ENCODE data around the gene RARRES2.
"Not testable (repeated sequence)": the region's sequence is repeated elsewhere in the genome, so short reads cannot be mapped to it uniquely, and the experiment has no call there.

Gene RARRES2

GRCh38 chr7:150341263-150342120 is at the start of gene RARRES2:
Gene RARRES2, minus strand, starts transcription at chr7:150341629. Its CDS starts 1,020 bp downstream, at chr7:150340609.
- no peak for DNase-seq

GRCh38 chr7:150390205-150390604 is 48.8 kb upstream of the RARRES2 start:
- no peak for DNase-seq

GRCh38 chr7:150389532-150389816 is 48.0 kb upstream of the RARRES2 start:
- no peak for DNase-seq

GRCh38 chr7:150388709-150389531 is 47.5 kb upstream of the RARRES2 start:
- peak in 1 of 2 experiments; percentile 26 for DNase-seq

- DNase-seq: no peak
Observed at GRCh38 chr7:150388306-150388705, 46.9 kb upstream of the RARRES2 start.

- not testable (repeated sequence) for DNase-seq
Observed at GRCh38 chr7:150385884-150386283, 44.5 kb upstream of the RARRES2 start.

- peak; percentile 22 to 40 for DNase-seq
Observed at GRCh38 chr7:150385302-150385723, 43.9 kb upstream of the RARRES2 start.

- DNase-seq: no peak
Observed at GRCh38 chr7:150384406-150385301, 43.2 kb upstream of the RARRES2 start.

GRCh38 chr7:150383710-150384397 is 42.4 kb upstream of the RARRES2 start:
- peak; percentile 61 to 74 for DNase-seq

GRCh38 chr7:150382844-150383225 is 41.4 kb upstream of the RARRES2 start:
- DNase-seq: peak in 1 of 2 experiments; percentile 32

- peak; percentile 17 to 51 for DNase-seq
Observed at GRCh38 chr7:150382123-150382843, 40.9 kb upstream of the RARRES2 start.

- DNase-seq: no peak
Observed at GRCh38 chr7:150381785-150382122, 40.3 kb upstream of the RARRES2 start.

GRCh38 chr7:150381096-150381495 is 39.7 kb upstream of the RARRES2 start:
- no peak for DNase-seq

GRCh38 chr7:150380463-150380862 is 39.0 kb upstream of the RARRES2 start:
- peak in 1 of 2 experiments; percentile 19 for DNase-seq

- peak in 1 of 2 experiments; percentile 33 for DNase-seq
Observed at GRCh38 chr7:150379441-150380379, 38.3 kb upstream of the RARRES2 start.

- peak; percentile 94 to 98 for DNase-seq
Observed at GRCh38 chr7:150378853-150379440, 37.5 kb upstream of the RARRES2 start, which contains the start of gene ZNF775. Gene ZNF775, plus strand, starts transcription at chr7:150379330. Its CDS starts 9,141 bp downstream, at chr7:150388471.

- DNase-seq: peak; percentile 82 to 90
Observed at GRCh38 chr7:150378115-150378852, 36.9 kb upstream of the RARRES2 start.

GRCh38 chr7:150377635-150378034 is 36.2 kb upstream of the RARRES2 start:
- DNase-seq: peak in 1 of 2 experiments; percentile 30

- DNase-seq: no peak
Observed at GRCh38 chr7:150377196-150377595, 35.8 kb upstream of the RARRES2 start.
